ENCODE data around the gene MBD4. TPM values are rescaled to one million over a fixed set of nuclear protein-coding genes. Genes with fewer than 3 reads are reported as not detected.

The MBD4 gene
- total RNA-seq, 4 donors from 2014 or later = 15.4 to 18.1 (median 16.4) TPM

DNA sequence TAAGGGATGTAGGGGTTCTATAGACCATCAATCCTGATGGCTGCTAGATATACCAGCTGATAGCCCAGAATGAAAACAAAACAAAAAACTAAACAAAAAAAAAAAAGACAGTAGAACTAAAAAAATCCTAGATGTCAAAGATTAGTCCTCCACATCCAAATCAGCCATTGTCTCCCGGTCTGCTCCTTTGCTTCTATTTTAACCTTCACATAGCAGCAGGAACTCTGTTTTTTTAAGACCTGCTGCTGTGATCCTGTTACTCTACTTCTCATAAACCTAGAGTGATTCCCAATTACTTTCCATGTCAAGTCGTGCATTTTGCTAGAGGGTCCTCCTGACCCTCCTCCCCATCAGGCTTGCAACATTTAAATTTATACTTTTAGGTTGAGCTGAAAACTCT lies 2.7 kb upstream of the MBD4 start:
- H3K27ac ChIP-seq = peak overlapping the region; percentile 81 to 92 (median 85)

DNA sequence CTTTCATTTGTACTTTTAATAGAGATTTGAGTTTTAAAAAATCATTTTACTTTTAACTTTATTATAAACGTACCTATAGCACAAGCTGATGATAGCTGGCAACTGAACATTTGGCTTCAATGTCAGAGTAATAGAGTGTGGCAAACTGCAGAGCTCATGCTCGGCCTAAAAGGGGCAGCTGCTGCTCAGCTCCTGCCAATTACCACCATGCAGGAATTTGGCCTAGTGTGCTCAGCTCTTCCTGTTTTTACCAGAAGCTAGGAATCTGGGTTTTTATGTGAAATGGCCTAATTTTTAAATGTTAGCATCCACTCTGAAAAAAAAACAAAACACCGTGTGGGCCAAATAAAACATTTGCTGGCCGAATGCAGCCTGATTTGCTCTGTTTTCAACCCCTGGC lies 2.0 kb upstream of the MBD4 start:
- H3K9me3 ChIP-seq = no peaks in the 10 kb centered on the region
- H3K27me3 ChIP-seq = no peaks in the 10 kb centered on the region
- intact Hi-C loops (cut with DNase I; ENCODE audit: low total_unique reads) (loop anchor here (2.0 to 5.0 kb wide), 2 partner anchors 43 to 124 kb away; a partner anchor contains a TSS), in situ Hi-C loops (cut with MboI; ENCODE audit: low sequenced_read_pairs in 4 of 4) (no loop called here)
- peak overlapping the region; percentile 81 to 92 (median 85) for H3K27ac ChIP-seq
- TF ChIP-seq, protein P1, sequence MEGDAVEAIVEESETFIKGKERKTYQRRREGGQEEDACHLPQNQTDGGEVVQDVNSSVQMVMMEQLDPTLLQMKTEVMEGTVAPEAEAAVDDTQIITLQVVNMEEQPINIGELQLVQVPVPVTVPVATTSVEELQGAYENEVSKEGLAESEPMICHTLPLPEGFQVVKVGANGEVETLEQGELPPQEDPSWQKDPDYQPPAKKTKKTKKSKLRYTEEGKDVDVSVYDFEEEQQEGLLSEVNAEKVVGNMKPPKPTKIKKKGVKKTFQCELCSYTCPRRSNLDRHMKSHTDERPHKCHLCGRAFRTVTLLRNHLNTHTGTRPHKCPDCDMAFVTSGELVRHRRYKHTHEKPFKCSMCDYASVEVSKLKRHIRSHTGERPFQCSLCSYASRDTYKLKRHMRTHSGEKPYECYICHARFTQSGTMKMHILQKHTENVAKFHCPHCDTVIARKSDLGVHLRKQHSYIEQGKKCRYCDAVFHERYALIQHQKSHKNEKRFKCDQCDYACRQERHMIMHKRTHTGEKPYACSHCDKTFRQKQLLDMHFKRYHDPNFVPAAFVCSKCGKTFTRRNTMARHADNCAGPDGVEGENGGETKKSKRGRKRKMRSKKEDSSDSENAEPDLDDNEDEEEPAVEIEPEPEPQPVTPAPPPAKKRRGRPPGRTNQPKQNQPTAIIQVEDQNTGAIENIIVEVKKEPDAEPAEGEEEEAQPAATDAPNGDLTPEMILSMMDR (IDR thresholded peaks at IDR 0.05 in 4 of 5, conservative IDR thresholded peaks at IDR 0.05 in 1 of 5) = no peak
- no peak for TF ChIP-seq POLR2A (IDR thresholded peaks at IDR 0.05)
- peaks cover 0 to 12% of the 10 kb centered on the region in 2 donors for H3K36me3 ChIP-seq
- no peak overlapping the region for H3K4me3 ChIP-seq
- DNase-seq (peak in 1 of 2 donors; percentile 27), ATAC-seq (no peak)
- H3K4me1 ChIP-seq = peaks cover 28 to 31% of the 10 kb centered on the region in 2 donors

More for the DNA sequence above, 2.7 kb upstream of the MBD4 start:
- in situ Hi-C loops (cut with MboI; ENCODE audit: low sequenced_read_pairs in 4 of 4) (no loop called here), intact Hi-C loops (cut with DNase I; ENCODE audit: low total_unique reads) (loop anchor here (5.0 kb wide), 1 partner anchor 125 kb away; a partner anchor contains a TSS)
- no peak for DNase-seq
- peaks cover 28 to 31% of the 10 kb centered on the region in 2 donors for H3K4me1 ChIP-seq
- TF ChIP-seq, protein P1 (IDR thresholded peaks at IDR 0.05 in 4 of 5, conservative IDR thresholded peaks at IDR 0.05 in 1 of 5) = no peak
- TF ChIP-seq POLR2A (IDR thresholded peaks at IDR 0.05) = no peak
- no peaks in the 10 kb centered on the region for H3K27me3 ChIP-seq
- ATAC-seq = no peak
- H3K36me3 ChIP-seq = peaks cover 0 to 5% of the 10 kb centered on the region in 2 donors
- H3K4me3 ChIP-seq = no peak overlapping the region
- H3K9me3 ChIP-seq = no peaks in the 10 kb centered on the region

DNA sequence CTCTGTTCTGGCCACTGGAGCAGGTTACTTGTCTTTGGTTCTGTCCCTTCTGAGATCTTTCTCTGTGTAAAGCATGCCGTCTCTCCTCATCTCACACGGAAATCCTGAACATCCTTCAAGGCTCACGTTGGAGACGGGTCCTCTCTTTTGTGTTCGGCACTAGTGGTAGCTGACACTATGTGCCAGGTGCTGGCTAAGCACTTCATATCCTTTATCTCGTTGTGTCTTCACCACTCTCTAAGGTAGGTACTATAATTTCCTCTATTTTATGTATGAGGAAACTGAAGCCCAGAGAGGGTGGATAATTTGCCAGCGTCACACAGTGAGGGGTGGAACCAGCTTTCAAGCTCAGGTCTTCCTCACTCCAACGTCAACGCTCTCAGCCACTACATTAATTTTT lies 1.5 kb upstream of the MBD4 start:
- Histone ChIP-seq H3K27ac (peak overlapping the region; percentile 81 to 92 (median 85)), H3K27me3 (no peaks in the 10 kb centered on the region), H3K4me1 (peaks cover 28 to 31% of the 10 kb centered on the region in 2 donors), H3K4me3 (peak overlapping the region; percentile 68 to 89 (median 76)), H3K9me3 (no peaks in the 10 kb centered on the region), H3K36me3 (peaks cover 0 to 18% of the 10 kb centered on the region in 2 donors)
- ATAC-seq (no peak), DNase-seq (no peak)
- no peak for TF ChIP-seq POLR2A (IDR thresholded peaks at IDR 0.05)
- TF ChIP-seq, protein P1 (IDR thresholded peaks at IDR 0.05 in 4 of 5, conservative IDR thresholded peaks at IDR 0.05 in 1 of 5) = no peak
- in situ Hi-C loops (cut with MboI; ENCODE audit: low sequenced_read_pairs in 4 of 4) = no loop called here
- intact Hi-C loops (cut with DNase I; ENCODE audit: low total_unique reads) = loop anchor here (2.0 to 5.0 kb wide), 2 partner anchors 42 to 124 kb away; a partner anchor contains a TSS

DNA sequence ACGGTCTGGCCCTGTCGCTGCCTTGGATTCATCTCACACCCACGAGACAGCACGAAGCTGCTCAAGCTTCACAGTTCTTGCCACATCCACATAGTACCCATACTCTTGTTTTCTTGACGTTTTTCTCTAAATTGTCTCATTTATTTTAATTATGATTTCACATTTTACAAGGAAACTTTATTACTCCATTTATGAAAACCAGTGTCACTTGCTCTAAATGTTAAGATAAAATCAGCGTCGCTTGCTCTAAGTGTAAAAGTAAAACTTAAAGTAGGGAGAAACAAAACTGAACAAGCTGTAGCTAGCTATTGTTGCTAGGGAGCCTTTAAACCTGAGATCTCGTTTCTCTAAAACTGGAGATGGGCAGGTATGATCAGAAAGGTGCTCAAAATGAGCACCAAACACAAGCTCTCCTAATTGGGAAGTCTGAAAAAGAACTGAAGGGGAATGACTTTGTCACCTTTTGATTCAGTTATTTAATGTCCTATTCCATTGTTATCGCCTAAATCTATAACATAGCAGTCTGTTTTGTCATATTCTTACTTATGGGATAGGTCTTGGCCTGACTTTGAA lies 956 bp upstream of the MBD4 start:
- ATAC-seq = no peak
- peaks cover 28 to 31% of the 10 kb centered on the region in 2 donors for H3K4me1 ChIP-seq
- DNase-seq = no peak
- H3K27me3 ChIP-seq = no peaks in the 10 kb centered on the region
- TF ChIP-seq POLR2A (IDR thresholded peaks at IDR 0.05) = no peak
- TF ChIP-seq, protein P1 (IDR thresholded peaks at IDR 0.05 in 4 of 5, conservative IDR thresholded peaks at IDR 0.05 in 1 of 5) = no peak
- in situ Hi-C loops (cut with MboI; ENCODE audit: low sequenced_read_pairs in 4 of 4) (no loop called here), intact Hi-C loops (cut with DNase I; ENCODE audit: low total_unique reads) (loop anchor here (2.0 to 5.0 kb wide), 2 partner anchors 42 to 123 kb away; a partner anchor contains a TSS)
- H3K9me3 ChIP-seq = no peaks in the 10 kb centered on the region
- peaks cover 0 to 22% of the 10 kb centered on the region in 2 donors for H3K36me3 ChIP-seq
- H3K27ac ChIP-seq = peak overlapping the region; percentile 81 to 92 (median 85)
- H3K4me3 ChIP-seq = peak overlapping the region; percentile 68 to 89 (median 76)
